Aorta (tissue), 5 donors: ENCODE results near the gene ZCCHC13. TPM values are rescaled to one million over a fixed set of nuclear protein-coding genes. Genes with fewer than 3 reads are reported as not detected.

Experiments
- ATAC-seq: fragments of 200-7000 bp; cut with Tn5 transposase; one replicate; pipeline ENCODE4 v1.9.1; 2022; ENCODE audit warnings: moderate library complexity; ENCODE audit not compliant: low FRiP score
- DNase-seq, 2 donors: peaks; one replicate each; pipeline ENCODE4 v3.0.0-alpha.2; 2020
- H3K27ac ChIP-seq, 2 donors: one replicate each; pipeline ENCODE4 v1.5.1; 2013; ENCODE audit warnings: low read length in 2 of 2, mild to moderate bottlenecking in 2 of 2, moderate library complexity in 2 of 2, control low read depth in 1 of 2, inconsistent platforms in 1 of 2, low read depth in 1 of 2
- H3K27me3 ChIP-seq, 2 donors: one replicate each; pipeline ENCODE4 v1.6.1; 2013; ENCODE audit warnings: control low read depth in 1 of 2, low read length in 1 of 2, mild to moderate bottlenecking in 1 of 2, moderate library complexity in 1 of 2; ENCODE audit not compliant: insufficient read depth in 2 of 2, control insufficient read depth in 1 of 2
- H3K36me3 ChIP-seq, 2 donors: one replicate each; pipeline ENCODE4 v1.6.1; 2013; ENCODE audit warnings: control low read depth in 1 of 2, low read length in 1 of 2, mild to moderate bottlenecking in 1 of 2; ENCODE audit not compliant: insufficient read depth in 2 of 2, control insufficient read depth in 1 of 2
- H3K4me1 ChIP-seq, 2 donors: one replicate each; pipeline ENCODE4 v1.6.1; 2013; ENCODE audit warnings: low read length in 2 of 2, control low read depth in 1 of 2, mild to moderate bottlenecking in 1 of 2, moderate library complexity in 1 of 2; ENCODE audit not compliant: insufficient read depth in 2 of 2, control insufficient read depth in 1 of 2
- H3K4me3 ChIP-seq, 2 donors: one replicate each; pipeline ENCODE4 v1.5.1; 2013; ENCODE audit warnings: low read length in 2 of 2, control low read depth in 1 of 2, mild to moderate bottlenecking in 1 of 2
- H3K9me3 ChIP-seq: one replicate; pipeline ENCODE4 v1.6.1; 2013; ENCODE audit warnings: mild to moderate bottlenecking, low read length; ENCODE audit not compliant: control insufficient read depth
- WGBS, 2 donors: extraction: QIAGEN DNeasy Blood & Tissue Kit; methylation state at CpG; one replicate each; pipeline ENCODE4 v1.1.7; 2013; 5-methylcytosine and 5-hydroxymethylcytosine counted together
- intact Hi-C, 2 donors: fragments of 100-400 bp; cut with DNase I; formaldehyde crosslinking; loops; one replicate each; pipeline versions ENCODE4 v1.14.2 to v1.15.0; 2022
- polyA plus RNA-seq, 2 donors: library from polyadenylated mRNA; stranded (reverse); fragments of 200-250 nt; gene quantifications; one replicate each; pipeline ENCODE4 v1.2.3, GENCODE V29; 2013
- total RNA-seq, 2 donors: library from RNA; stranded (reverse); fragmentation: NEBNext Ultra II Directional; extraction: Animal tissue kit (Norgen Biotek cat#: 25700); gene quantifications; one replicate each; pipeline ENCODE4 v1.2.1, GENCODE V29; 2021
- donor health status: healthy with polysubstance abuse.
- donor health status: Bipolar disorder and iron deficiency.
- donor health status: DM: no; HTN: no; CAD: no.
- donor health status: DM: no; HTN: no; CAD: no.
- donor health status: DM: yes; HTN: yes; CAD: no.

The ZCCHC13 gene
- total and polyA plus RNA-seq, 4 donors = not detected

DNA sequence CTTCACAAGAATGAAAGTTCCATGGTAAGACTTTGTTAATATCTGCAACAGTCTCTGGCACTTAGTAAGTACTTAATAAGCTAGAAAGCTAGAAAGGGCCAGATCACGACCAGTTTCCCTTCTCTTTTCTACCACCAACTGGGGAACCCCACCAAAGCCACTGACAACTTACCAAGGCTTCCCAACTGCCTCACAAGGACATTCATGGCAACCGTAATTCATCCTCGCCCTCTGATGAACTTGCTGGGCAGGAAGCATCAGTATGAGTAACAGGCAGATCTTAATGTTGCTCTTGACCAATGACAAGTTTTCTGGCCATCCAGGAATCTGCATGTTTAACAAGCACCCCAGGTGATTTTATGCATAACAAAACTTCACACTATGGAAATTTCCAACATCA is 23.2 kb upstream of the ZCCHC13 start:
- Histone ChIP-seq H3K4me1 (no peaks in the 10 kb centered on the region), H3K4me3 (no peak overlapping the region), H3K9me3 (no peaks in the 10 kb centered on the region), H3K27ac (no peak overlapping the region), H3K36me3 (no peaks in the 10 kb centered on the region), H3K27me3 (no peaks in the 10 kb centered on the region)
- ATAC-seq = no peak
- DNase-seq = no peak
- WGBS, 2 donors = 76 to 92% methylated on average over 3 of the region's 3 CpGs
- intact Hi-C loops = no loop called here

DNA sequence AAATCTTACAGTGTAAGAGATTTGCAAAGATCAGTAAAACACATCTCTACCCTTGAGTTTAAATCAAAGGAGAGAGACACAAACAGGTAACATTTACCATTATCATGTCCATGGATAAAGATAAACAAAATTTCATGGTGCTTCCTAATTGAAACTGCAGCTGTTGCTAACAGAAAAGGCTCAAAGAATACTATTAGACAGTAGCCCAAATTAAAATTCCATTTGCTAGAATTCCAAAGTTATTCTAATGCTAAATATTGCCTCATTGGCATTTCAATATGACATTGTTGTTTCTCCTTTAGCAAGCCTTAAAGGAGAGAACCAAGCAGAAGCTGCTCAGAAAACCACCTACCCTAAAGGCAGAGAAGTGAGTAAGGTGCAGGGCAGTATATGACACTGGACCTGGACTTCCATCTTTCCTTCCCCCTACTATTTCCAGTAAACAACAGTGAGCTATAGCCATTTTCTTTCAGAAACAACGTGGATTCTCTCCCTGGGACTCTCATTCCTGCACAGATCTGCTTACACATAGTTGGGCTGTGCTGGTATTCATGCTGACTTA is 19.5 kb upstream of the ZCCHC13 start:
- DNase-seq (no peak), ATAC-seq (no peak)
- intact Hi-C loops = no loop called here
- Histone ChIP-seq H3K4me1 (no peaks in the 10 kb centered on the region), H3K9me3 (no peaks in the 10 kb centered on the region), H3K36me3 (no peaks in the 10 kb centered on the region), H3K27me3 (no peaks in the 10 kb centered on the region), H3K27ac (no peak overlapping the region), H3K4me3 (no peak overlapping the region)
- WGBS, 2 donors = 5 to 14% methylated on average over 1 of the region's 1 CpG

DNA sequence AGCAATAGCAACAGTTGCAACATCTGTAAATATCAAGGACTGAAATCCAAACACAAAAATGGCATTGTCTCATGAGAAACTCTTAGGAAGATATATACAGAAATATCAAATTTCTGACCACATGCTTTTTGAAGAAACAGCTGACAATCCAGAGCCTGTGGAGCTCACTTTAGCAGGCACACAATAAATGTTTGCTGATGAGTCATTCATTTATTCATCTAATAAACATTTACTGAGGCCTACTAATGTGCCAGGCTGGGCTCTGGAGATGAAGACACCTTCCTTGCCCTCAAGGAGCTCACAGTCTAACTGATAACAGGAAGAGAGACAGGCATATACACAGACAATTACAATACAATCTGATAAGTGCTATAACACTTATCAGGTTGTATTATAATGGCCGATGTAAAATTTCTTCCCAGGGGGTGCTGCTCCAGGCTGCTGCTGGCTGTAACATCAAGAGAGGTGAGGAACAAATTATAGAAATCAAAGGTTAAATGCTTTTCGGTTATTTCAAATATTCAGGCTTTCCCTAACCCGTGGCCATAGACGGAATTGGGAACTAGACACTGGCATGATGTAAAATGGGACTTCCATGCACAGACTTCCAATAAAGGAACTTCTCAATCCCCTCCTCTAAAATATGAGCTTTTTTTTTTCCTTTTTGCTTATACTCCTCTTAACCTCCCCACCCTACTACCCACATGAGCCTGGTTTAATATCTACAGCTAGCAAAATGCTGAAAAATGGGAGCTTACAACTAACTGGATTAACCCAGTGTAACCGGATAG is 16.8 kb upstream of the ZCCHC13 start:
- H3K9me3 ChIP-seq = no peaks in the 10 kb centered on the region
- no peaks in the 10 kb centered on the region for H3K36me3 ChIP-seq
- intact Hi-C loops = no loop called here
- DNase-seq = no peak
- H3K4me1 ChIP-seq = no peaks in the 10 kb centered on the region
- no peak overlapping the region for H3K4me3 ChIP-seq
- WGBS, 2 donors = 81 to 90% methylated on average over 5 of the region's 5 CpGs
- H3K27me3 ChIP-seq = no peaks in the 10 kb centered on the region
- no peak overlapping the region for H3K27ac ChIP-seq
- ATAC-seq = no peak

DNA sequence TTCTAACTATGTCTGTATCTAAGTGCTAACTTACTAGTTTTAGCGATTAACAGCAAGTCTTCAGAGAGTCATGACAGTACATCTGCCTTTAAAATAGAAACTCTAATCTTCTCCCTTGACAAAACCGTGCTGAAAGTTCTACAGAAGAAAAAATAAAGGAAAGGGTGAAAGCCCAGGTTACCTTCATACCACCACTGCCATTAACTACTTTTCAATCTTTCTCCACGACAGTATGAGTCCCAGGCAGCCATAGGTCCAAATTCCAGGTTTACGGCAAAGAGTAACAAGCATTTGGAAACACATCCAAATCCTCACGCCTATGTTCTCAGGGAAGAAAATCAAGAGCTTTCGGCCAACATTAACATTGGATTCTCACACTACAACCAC is 12.4 kb upstream of the ZCCHC13 start:
- no peak for DNase-seq
- H3K4me3 ChIP-seq = peak overlapping the region; percentile 72 to 96
- no peak for ATAC-seq
- intact Hi-C loops = loop anchor here in 1 of 2 donors (10.0 kb wide), 1 partner anchor 133 kb away; the partner anchor contains the start of gene SLC16A2
- peak overlapping the region; percentile 88 to 93 for H3K27ac ChIP-seq
- H3K4me1 ChIP-seq = no peaks in the 10 kb centered on the region
- WGBS, 2 donors = 0 to 24% methylated on average over 6 of the region's 6 CpGs
- H3K9me3 ChIP-seq = no peaks in the 10 kb centered on the region
- H3K27me3 ChIP-seq = no peaks in the 10 kb centered on the region
- no peaks in the 10 kb centered on the region for H3K36me3 ChIP-seq

DNA sequence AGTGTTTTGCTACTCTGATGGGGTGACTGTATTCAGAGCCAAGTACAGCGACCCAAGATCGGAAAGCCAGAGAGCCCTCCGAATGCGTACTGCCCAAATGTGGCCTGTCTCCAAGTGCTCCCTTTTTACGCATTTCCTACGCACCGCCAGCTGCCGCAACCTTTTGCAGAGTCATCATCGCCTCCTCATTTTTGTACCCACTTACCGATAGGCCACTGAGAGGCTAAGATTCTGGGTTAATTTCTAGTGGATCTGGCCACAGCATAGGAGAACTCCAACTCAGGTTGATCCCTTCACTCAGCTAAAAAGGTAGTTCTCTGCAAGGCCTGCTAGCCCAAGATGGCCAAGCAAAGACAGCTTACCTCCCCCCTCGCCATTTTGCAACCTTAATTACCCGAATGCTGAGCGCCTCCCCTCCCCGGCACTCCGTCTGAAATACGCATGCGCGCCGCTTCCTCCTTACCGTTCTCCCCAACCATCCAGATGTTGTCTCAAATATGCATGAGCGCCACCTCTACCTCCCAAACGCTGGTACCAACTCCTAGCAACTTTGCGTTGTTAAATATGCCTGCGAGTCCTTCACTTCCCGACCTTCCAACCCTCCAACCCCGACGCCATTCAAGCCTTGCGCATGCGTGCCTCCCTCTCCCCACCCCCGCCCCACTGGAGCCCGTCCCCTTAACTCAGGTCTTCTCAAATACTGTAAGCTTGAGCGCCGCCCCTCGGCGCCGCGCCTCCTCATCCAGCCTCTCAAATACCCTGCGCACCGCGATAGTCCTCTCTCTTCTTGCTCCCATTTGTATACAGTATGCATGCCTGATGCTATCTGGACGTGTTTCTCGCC is 11.8 kb upstream of the ZCCHC13 start:
- DNase-seq (peak; percentile 93), ATAC-seq (peak; percentile 93)
- 0 to 17% methylated on average over 42 of the region's 42 CpGs for WGBS, 2 donors
- Histone ChIP-seq H3K27ac (peak overlapping the region; percentile 88 to 93), H3K36me3 (no peaks in the 10 kb centered on the region), H3K4me1 (no peaks in the 10 kb centered on the region), H3K9me3 (no peaks in the 10 kb centered on the region), H3K4me3 (peak overlapping the region; percentile 72 to 96), H3K27me3 (no peaks in the 10 kb centered on the region)
- intact Hi-C loops = loop anchor here in 1 of 2 donors (10.0 kb wide), 1 partner anchor 133 kb away; the partner anchor contains the start of gene SLC16A2

DNA sequence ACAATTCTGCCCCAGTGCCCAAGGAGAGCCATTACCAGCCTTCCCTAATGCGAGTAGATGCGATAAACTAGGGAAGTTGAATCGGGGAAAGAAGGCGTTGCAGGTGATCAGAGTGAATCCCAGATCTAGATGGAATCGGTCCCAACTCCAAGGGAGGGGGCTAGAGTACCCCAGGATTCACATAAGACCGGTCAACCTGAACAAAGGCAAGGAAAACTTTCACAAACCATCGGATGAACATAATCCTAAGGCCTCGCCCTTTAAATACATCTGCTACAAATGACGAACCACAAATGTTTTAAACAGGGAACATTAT is 11.2 kb upstream of the ZCCHC13 start:
- H3K27ac ChIP-seq = peak overlapping the region in 1 of 2 donors; percentile 5
- peak overlapping the region; percentile 30 to 82 for H3K4me3 ChIP-seq
- ATAC-seq (peak; percentile 1), DNase-seq (no peak)
- WGBS, 2 donors = 0 to 12% methylated on average over 9 of the region's 9 CpGs
- no peaks in the 10 kb centered on the region for H3K27me3 ChIP-seq
- H3K4me1 ChIP-seq = no peaks in the 10 kb centered on the region
- intact Hi-C loops = loop anchor here in 1 of 2 donors (10.0 kb wide), 1 partner anchor 132 kb away; the partner anchor contains the start of gene SLC16A2
- H3K36me3 ChIP-seq = no peaks in the 10 kb centered on the region
- H3K9me3 ChIP-seq = no peaks in the 10 kb centered on the region

DNA sequence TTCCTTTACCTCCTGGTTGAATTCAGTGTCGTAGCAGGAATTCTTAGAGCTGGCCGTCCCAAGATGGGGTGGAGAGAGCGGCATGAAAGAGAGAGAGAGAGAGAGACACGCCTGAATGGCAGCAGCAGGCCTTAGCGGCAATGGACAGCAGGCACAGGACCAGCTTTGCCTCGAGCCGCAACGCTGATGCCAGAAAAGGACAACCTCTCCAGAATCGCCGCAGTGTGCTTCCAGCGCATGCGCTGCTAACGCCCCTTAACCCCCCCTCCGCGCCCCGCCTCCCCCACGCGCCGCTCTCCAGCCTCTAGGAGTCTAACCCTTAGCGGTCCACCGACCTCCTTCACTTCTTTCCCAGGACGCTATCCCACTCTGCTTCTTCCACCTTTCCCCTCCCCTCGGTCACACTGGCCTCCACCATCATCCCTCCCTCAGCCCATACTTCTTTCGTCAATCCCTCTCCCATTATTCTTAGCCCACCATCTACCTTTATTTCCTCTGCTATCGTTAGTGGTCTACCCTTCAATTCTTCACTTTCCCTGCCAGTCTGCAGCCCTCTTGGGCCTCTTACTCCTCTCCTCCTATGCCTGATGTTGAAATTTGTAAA is 10.5 kb upstream of the ZCCHC13 start:
- Histone ChIP-seq H3K9me3 (no peaks in the 10 kb centered on the region), H3K36me3 (no peaks in the 10 kb centered on the region), H3K4me3 (peak overlapping the region; percentile 30 to 82), H3K27ac (peak overlapping the region in 1 of 2 donors; percentile 5), H3K27me3 (no peaks in the 10 kb centered on the region), H3K4me1 (no peaks in the 10 kb centered on the region)
- ATAC-seq (peak; percentile 90), DNase-seq (peak; percentile 88 to 92)
- WGBS, 2 donors = 1 to 24% methylated on average over 24 to 25 of the region's 25 CpGs
- intact Hi-C loops = loop anchor here in 1 of 2 donors (10.0 kb wide), 1 partner anchor 131 kb away; the partner anchor contains the start of gene SLC16A2

DNA sequence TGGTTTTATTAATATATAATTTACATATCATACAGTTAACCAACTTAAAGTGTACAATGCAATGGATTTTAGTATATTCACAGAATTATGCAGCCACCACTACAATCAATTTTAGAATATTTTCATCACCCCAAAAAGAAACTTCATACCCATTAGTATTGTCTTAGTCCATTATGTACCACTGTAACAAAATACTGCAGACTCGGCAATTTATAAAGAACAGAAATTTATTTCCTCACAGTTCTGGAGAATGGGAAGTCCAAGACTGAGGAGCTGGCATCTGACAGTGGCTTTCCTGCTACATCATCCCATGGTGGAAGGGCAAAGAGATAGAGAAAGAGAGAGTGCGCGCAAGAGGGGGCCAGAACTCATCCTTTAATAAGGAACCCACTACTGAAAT is 8.9 kb upstream of the ZCCHC13 start:
- Histone ChIP-seq H3K4me3 (no peak overlapping the region), H3K27me3 (no peaks in the 10 kb centered on the region), H3K27ac (no peak overlapping the region), H3K4me1 (no peaks in the 10 kb centered on the region), H3K36me3 (no peaks in the 10 kb centered on the region), H3K9me3 (no peaks in the 10 kb centered on the region)
- no peak for ATAC-seq
- intact Hi-C loops = loop anchor here in 1 of 2 donors (10.0 kb wide), 1 partner anchor 130 kb away; the partner anchor contains the start of gene SLC16A2
- no peak for DNase-seq
- WGBS, 2 donors = 95 to 96% methylated on average over 3 of the region's 3 CpGs
